Endothelial cell (in vitro differentiated cells): ENCODE results near the gene ATCAY. TPM values are rescaled to one million over a fixed set of nuclear protein-coding genes. Genes with fewer than 3 reads are reported as not detected.

Source experiments
- DNase-seq: peaks from one replicate; pipeline ENCODE4 v3.0.0; 2021; ENCODE audit warnings: low spot score
- H3K27ac Mint-ChIP-seq: one replicate; pipeline ENCODE4 v1.8.0; 2021; ENCODE audit warnings: mixed read lengths, inconsistent platforms; ENCODE audit not compliant: unreplicated experiment
- H3K27me3 Mint-ChIP-seq: one replicate; pipeline ENCODE4 v1.8.0; 2021; ENCODE audit warnings: mild to moderate bottlenecking, moderate library complexity, mixed read lengths, inconsistent platforms; ENCODE audit not compliant: unreplicated experiment
- H3K36me3 Mint-ChIP-seq: one replicate; pipeline ENCODE4 v1.8.0; 2021; ENCODE audit warnings: mild to moderate bottlenecking, low read depth, mixed read lengths, inconsistent platforms; ENCODE audit not compliant: unreplicated experiment
- H3K4me1 Mint-ChIP-seq: one replicate; pipeline ENCODE4 v1.8.0; 2021; ENCODE audit warnings: mild to moderate bottlenecking, mixed read lengths, inconsistent platforms; ENCODE audit not compliant: unreplicated experiment
- H3K4me3 Mint-ChIP-seq: one replicate; pipeline ENCODE4 v1.8.0; 2021; ENCODE audit warnings: mild to moderate bottlenecking, mixed read lengths, inconsistent platforms; ENCODE audit not compliant: unreplicated experiment
- H3K9me3 Mint-ChIP-seq: one replicate; pipeline ENCODE4 v1.8.0; 2021; ENCODE audit warnings: mixed read lengths, inconsistent platforms; ENCODE audit not compliant: unreplicated experiment
- CTCF ChIP-seq: fragments of 200-600 bp; sonication (generic); IDR thresholded peaks from one replicate; pipeline ENCODE4 v1.5.0; 2021; ENCODE audit warnings: antibody characterized with exemption; ENCODE audit not compliant: unreplicated experiment
- total RNA-seq: library from RNA; stranded (reverse); fragmentation: NEBNext Ultra II Directional; extraction: Animal tissue kit (Norgen Biotek cat#: 25700); gene quantifications from one replicate; pipeline ENCODE4 v1.2.1, GENCODE V29; 2021; ENCODE audit not compliant: unreplicated experiment

ATCAY gene
- total RNA-seq, 1 donor from 2014 or later, result 0.67 TPM

GRCh38 chr19:3898426-3898825 lies 17.9 kb downstream of the ATCAY start:
- H3K9me3 Mint-ChIP-seq, result no peaks in the 10 kb centered on the region
- H3K4me1 Mint-ChIP-seq, result no peaks in the 10 kb centered on the region
- no peak for DNase-seq
- H3K36me3 Mint-ChIP-seq, result no peaks in the 10 kb centered on the region
- peaks cover 4% of the 10 kb centered on the region for H3K27me3 Mint-ChIP-seq
- H3K4me3 Mint-ChIP-seq, result no peak overlapping the region
- no peak overlapping the region for H3K27ac Mint-ChIP-seq
- TF ChIP-seq CTCF, result no peak

- no peak overlapping the region for H3K27ac Mint-ChIP-seq
- TF ChIP-seq CTCF, result no peak
- no peaks in the 10 kb centered on the region for H3K4me1 Mint-ChIP-seq
- DNase-seq, result no peak
- H3K9me3 Mint-ChIP-seq, result no peaks in the 10 kb centered on the region
- peaks cover 4% of the 10 kb centered on the region for H3K27me3 Mint-ChIP-seq
- H3K36me3 Mint-ChIP-seq, result no peaks in the 10 kb centered on the region
- no peak overlapping the region for H3K4me3 Mint-ChIP-seq
Measured at GRCh38 chr19:3899531-3900294, 19.2 kb downstream of the ATCAY start.

GRCh38 chr19:3902317-3902973 lies 22.0 kb downstream of the ATCAY start:
- H3K4me1 Mint-ChIP-seq, result no peaks in the 10 kb centered on the region
- H3K27ac Mint-ChIP-seq, result no peak overlapping the region
- H3K9me3 Mint-ChIP-seq, result no peaks in the 10 kb centered on the region
- TF ChIP-seq CTCF, result no peak
- peaks cover 1% of the 10 kb centered on the region for H3K27me3 Mint-ChIP-seq
- DNase-seq, result no peak
- H3K4me3 Mint-ChIP-seq, result no peak overlapping the region
- H3K36me3 Mint-ChIP-seq, result no peaks in the 10 kb centered on the region

- Mint-ChIP-seq H3K36me3 (no peaks in the 10 kb centered on the region), H3K27me3 (peaks cover 1% of the 10 kb centered on the region), H3K4me1 (no peaks in the 10 kb centered on the region), H3K4me3 (peak overlapping the region; percentile 23), H3K9me3 (no peaks in the 10 kb centered on the region), H3K27ac (no peak overlapping the region)
- DNase-seq, result no peak
- TF ChIP-seq CTCF, result no peak
Measured at GRCh38 chr19:3904233-3904632, 23.7 kb downstream of the ATCAY start.
